OCI-LY7 (cell line): ENCODE measurements around the gene BBS4. TPM values are rescaled to one million over a fixed set of nuclear protein-coding genes. Genes with fewer than 3 reads are reported as not detected.

Experiments
- BruUV-seq: library from RNA; stranded (reverse); fragments of 400-500 nt; replicated peaks from 2 replicates; lab custom pipeline; 2021; lab: Mats Ljungman, UMichigan
- CTCF ChIA-PET: fragments of 300-600 bp; sonication (Branson Sonifier 250); formaldehyde crosslinking; loops from one replicate; lab custom pipeline; 2022; ENCODE audit warnings: antibody characterized with exemption; ENCODE audit not compliant: unreplicated experiment; lab: Charles Lee
- POLR2A ChIA-PET: fragments of 300-600 bp; sonication (Branson Sonifier 250); formaldehyde crosslinking; loops from one replicate; lab custom pipeline; 2022; ENCODE audit warnings: antibody characterized with exemption; lab: Charles Lee
- DNase-seq: peaks from one replicate; pipeline ENCODE4 v3.0.0-alpha.2; 2015; ENCODE audit warnings: low spot score
- H2AFZ ChIP-seq: fragments of 200-600 bp; sonication (generic), shearing (Covaris generic); 2 replicates; pipeline ENCODE4 v1.6.1; 2014; ENCODE audit warnings: mild to moderate bottlenecking, antibody characterized with exemption, low read length, moderate library complexity
- H3K27ac ChIP-seq: fragments of 200-600 bp; sonication (generic); 2 replicates; pipeline ENCODE4 v1.5.1; 2014; ENCODE audit warnings: mixed run types, low read depth, mild to moderate bottlenecking, moderate library complexity, low read length, inconsistent platforms; ENCODE audit not compliant: poor library complexity, severe bottlenecking
- H3K36me3 ChIP-seq: fragments of 200-600 bp; sonication (generic); 2 replicates; pipeline ENCODE4 v1.6.1; 2014; ENCODE audit warnings: mild to moderate bottlenecking, antibody characterized with exemption, low read length, moderate library complexity, mixed read lengths; ENCODE audit not compliant: insufficient read depth
- H3K4me1 ChIP-seq: fragments of 200-600 bp; sonication (generic); 2 replicates; pipeline ENCODE4 v1.5.1; 2014; ENCODE audit warnings: mild to moderate bottlenecking, low read length; ENCODE audit not compliant: insufficient read depth, poor library complexity, severe bottlenecking
- H3K4me2 ChIP-seq: fragments of 200-600 bp; sonication (generic); 2 replicates; pipeline ENCODE4 v1.6.1; 2014; ENCODE audit warnings: mild to moderate bottlenecking, low read length
- H3K4me3 ChIP-seq: fragments of 200-600 bp; sonication (generic); 2 replicates; pipeline ENCODE4 v1.5.1; 2014; ENCODE audit warnings: mild to moderate bottlenecking, low read depth, low read length; ENCODE audit not compliant: poor library complexity, severe bottlenecking
- H3K79me2 ChIP-seq: fragments of 200-600 bp; sonication (generic); 2 replicates; pipeline ENCODE4 v1.6.1; 2016; ENCODE audit warnings: low read depth, mild to moderate bottlenecking, low read length, moderate library complexity, mixed read lengths; ENCODE audit not compliant: insufficient read depth
- H3K9me2 ChIP-seq: fragments of 200-600 bp; sonication (generic); 2 replicates; pipeline ENCODE4 v1.6.1; 2016; ENCODE audit warnings: mild to moderate bottlenecking, low read length, mixed read lengths; ENCODE audit not compliant: insufficient read depth
- H3K9me3 ChIP-seq: fragments of 200-600 bp; sonication (generic); 2 replicates; pipeline ENCODE4 v1.6.1; 2014; ENCODE audit warnings: mild to moderate bottlenecking, mixed run types, low read length, mixed read lengths
- H4K20me1 ChIP-seq: fragments of 200-600 bp; sonication (generic); 2 replicates; pipeline ENCODE4 v1.6.1; 2014; ENCODE audit warnings: mild to moderate bottlenecking, antibody characterized with exemption, low read length, moderate library complexity, mixed read lengths; ENCODE audit not compliant: insufficient read depth
- CTCF ChIP-seq: fragments of 200-600 bp; sonication (generic); conservative IDR thresholded peaks from 2 replicates; pipeline ENCODE4 v1.5.1; 2014; ENCODE audit warnings: mild to moderate bottlenecking, antibody characterized with exemption, low read length, moderate library complexity, mixed read lengths
- EZH2phosphoT487 ChIP-seq: fragments of 200-600 bp; sonication (generic); IDR thresholded peaks from 2 replicates; pipeline ENCODE4 v1.6.1; 2018; ENCODE audit warnings: low read depth, borderline replicate concordance, mild to moderate bottlenecking, mixed run types, antibody characterized with exemption, low read length, moderate library complexity, mixed read lengths
- intact Hi-C: fragments of 100-400 bp; cut with micrococcal nuclease; formaldehyde crosslinking; loops from one replicate; pipeline ENCODE4 v1.10.0; 2022; ENCODE audit not compliant: unreplicated experiment
- total RNA-seq, 2 experiments: library from RNA; depleted of rRNA in 1 of 2; stranded (reverse); fragments of >200 nt in 1 of 2; shearing (Covaris generic) in 1 of 2; gene quantifications; 2 replicates each; pipeline ENCODE4 v1.2.3, GENCODE V29; 2014 to 2022

Gene BBS4
- total RNA-seq, 2 experiments from 2014 or later: 19.7 to 29.7 TPM

DNA sequence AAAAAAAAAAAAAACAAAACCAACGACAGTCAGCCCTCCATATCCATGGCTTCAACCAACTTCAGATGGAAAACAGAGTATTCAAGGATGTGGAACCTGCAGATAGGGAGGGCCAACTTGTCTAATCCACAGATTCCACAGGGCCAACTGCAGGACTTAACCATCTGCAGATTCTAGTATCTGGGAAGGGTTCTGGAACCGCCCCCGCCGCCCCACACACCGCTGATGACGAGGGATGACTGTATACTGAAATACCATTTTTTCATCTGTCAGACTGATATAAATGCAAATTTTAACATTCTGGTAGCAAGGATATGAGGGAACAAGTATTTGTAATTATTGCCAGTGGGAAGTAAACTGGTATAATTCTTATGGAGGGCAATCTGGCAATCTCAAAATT, 68.1 kb downstream of the BBS4 start:
- no peak for DNase-seq
- no peak overlapping the region for H2AFZ ChIP-seq
- H3K4me1 ChIP-seq: no peaks in the 10 kb centered on the region
- H3K36me3 ChIP-seq: peaks cover 86% of the 10 kb centered on the region
- intact Hi-C loops: no loop called here
- no peak overlapping the region for H3K4me3 ChIP-seq
- no peaks in the 10 kb centered on the region for H3K79me2 ChIP-seq
- H3K27ac ChIP-seq: no peak overlapping the region
- no peaks in the 10 kb centered on the region for H3K9me2 ChIP-seq
- ChIA-PET CTCF (no interaction called here), POLR2A (no interaction called here)
- no TSS peak for BruUV-seq
- TF ChIP-seq CTCF (no peak), EZH2phosphoT487 (no peak)
- H3K4me2 ChIP-seq: no peak overlapping the region
- no peaks in the 10 kb centered on the region for H4K20me1 ChIP-seq
- H3K9me3 ChIP-seq: no peaks in the 10 kb centered on the region

- H3K4me2 ChIP-seq: no peak overlapping the region
- H3K27ac ChIP-seq: no peak overlapping the region
- CTCF ChIA-PET: no interaction called here
- no peak overlapping the region for H3K4me3 ChIP-seq
- no peak overlapping the region for H2AFZ ChIP-seq
- no peaks in the 10 kb centered on the region for H3K79me2 ChIP-seq
- H3K36me3 ChIP-seq: peaks cover 89% of the 10 kb centered on the region
- no peaks in the 10 kb centered on the region for H3K9me2 ChIP-seq
- H4K20me1 ChIP-seq: no peaks in the 10 kb centered on the region
- intact Hi-C loops: no loop called here
- H3K4me1 ChIP-seq: no peaks in the 10 kb centered on the region
- no peaks in the 10 kb centered on the region for H3K9me3 ChIP-seq
- TF ChIP-seq EZH2phosphoT487: no peak
- no peak for TF ChIP-seq CTCF
- no peak for DNase-seq
- POLR2A ChIA-PET: no interaction called here
- BruUV-seq: no TSS peak
These were observed 72.2 kb downstream of the BBS4 start for GRCh38 chr15:72758182-72758581.

DNA sequence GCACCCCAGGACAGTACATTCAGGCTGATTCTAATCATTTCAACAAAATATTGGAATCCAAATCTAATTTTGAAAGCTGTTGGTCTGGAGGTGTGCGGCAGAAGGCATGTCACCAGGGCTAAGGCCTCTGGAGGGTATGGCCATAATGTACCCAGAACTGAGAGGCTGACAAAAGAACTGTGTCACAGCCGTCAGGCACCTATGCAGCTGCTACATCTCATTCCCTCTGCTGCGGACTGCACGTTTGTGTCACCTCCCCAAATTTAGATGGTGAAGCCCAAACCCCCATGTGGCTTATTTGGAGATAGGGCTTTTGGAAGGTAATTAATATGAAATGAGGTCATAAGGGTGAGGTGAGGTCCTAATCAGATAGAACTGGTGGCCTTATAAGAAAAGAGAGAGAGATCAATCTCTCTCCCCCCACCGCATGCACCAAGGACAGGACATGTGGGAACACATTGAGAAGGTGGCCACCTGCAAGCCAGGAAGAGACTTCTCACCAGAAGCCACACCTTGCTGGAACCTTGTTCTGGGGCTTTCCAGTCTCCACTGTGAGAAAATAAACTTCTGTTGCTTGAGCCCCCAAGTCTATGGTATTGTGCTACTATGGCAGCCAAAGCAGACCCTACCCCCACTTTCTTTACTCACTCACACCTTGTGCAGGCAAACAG, 74.7 kb downstream of the BBS4 start:
- Histone ChIP-seq H3K27ac (no peak overlapping the region), H2AFZ (no peak overlapping the region), H3K4me3 (no peak overlapping the region), H3K4me2 (no peak overlapping the region), H3K36me3 (peaks cover 88% of the 10 kb centered on the region), H3K4me1 (no peaks in the 10 kb centered on the region), H3K9me2 (no peaks in the 10 kb centered on the region), H3K79me2 (no peaks in the 10 kb centered on the region), H3K9me3 (no peaks in the 10 kb centered on the region), H4K20me1 (no peaks in the 10 kb centered on the region)
- ChIA-PET POLR2A (no interaction called here), CTCF (no interaction called here)
- DNase-seq: no peak
- no peak for TF ChIP-seq EZH2phosphoT487
- no peak for TF ChIP-seq CTCF
- no TSS peak for BruUV-seq
- intact Hi-C loops: no loop called here
